Ishikawa (cell line): ENCODE data around the gene TM7SF3.

Experiments used
- CEBPB ChIP-seq: IDR thresholded peaks from 2 replicates; pipeline ENCODE4 v1.6.1; 2012
- CREB1 ChIP-seq: IDR thresholded peaks from 2 replicates; pipeline ENCODE4 v1.6.1; 2012; ENCODE audit warnings: low read depth
- EGR1 ChIP-seq: IDR thresholded peaks from 2 replicates; pipeline ENCODE4 v1.6.1; 2012
- EP300 ChIP-seq: IDR thresholded peaks from 2 replicates; pipeline ENCODE4 v1.6.1; 2012; ENCODE audit warnings: borderline replicate concordance
- FOXM1 ChIP-seq: IDR thresholded peaks from 2 replicates; pipeline ENCODE4 v1.6.1; 2012; ENCODE audit warnings: low read depth, borderline replicate concordance
- MAX ChIP-seq: IDR thresholded peaks from 2 replicates; pipeline ENCODE4 v1.6.1; 2012
- NFIC ChIP-seq: IDR thresholded peaks from 2 replicates; pipeline ENCODE4 v1.6.1; 2012
- RAD21 ChIP-seq: IDR thresholded peaks from 2 replicates; pipeline ENCODE4 v1.6.1; 2012; ENCODE audit warnings: low read depth
- TAF1 ChIP-seq: IDR thresholded peaks from 2 replicates; pipeline ENCODE4 v1.6.1; 2012; ENCODE audit warnings: low read depth, mild to moderate bottlenecking
- TCF12 ChIP-seq: IDR thresholded peaks from 2 replicates; pipeline ENCODE4 v1.6.1; 2012; ENCODE audit warnings: low read depth
- TEAD4 ChIP-seq: IDR thresholded peaks from 2 replicates; pipeline ENCODE4 v1.6.1; 2012
- YY1 ChIP-seq: IDR thresholded peaks from 2 replicates; pipeline ENCODE4 v1.6.1; 2012; ENCODE audit warnings: low read depth
- TF ChIP-seq, protein P1 (sequence below): IDR thresholded peaks from 2 replicates; pipeline ENCODE4 v1.6.1; 2012; ENCODE audit warnings: low read depth, mild to moderate bottlenecking
- TF ChIP-seq, protein P2 (sequence below): IDR thresholded peaks from 2 replicates; pipeline ENCODE4 v1.6.1; 2012

DNA sequence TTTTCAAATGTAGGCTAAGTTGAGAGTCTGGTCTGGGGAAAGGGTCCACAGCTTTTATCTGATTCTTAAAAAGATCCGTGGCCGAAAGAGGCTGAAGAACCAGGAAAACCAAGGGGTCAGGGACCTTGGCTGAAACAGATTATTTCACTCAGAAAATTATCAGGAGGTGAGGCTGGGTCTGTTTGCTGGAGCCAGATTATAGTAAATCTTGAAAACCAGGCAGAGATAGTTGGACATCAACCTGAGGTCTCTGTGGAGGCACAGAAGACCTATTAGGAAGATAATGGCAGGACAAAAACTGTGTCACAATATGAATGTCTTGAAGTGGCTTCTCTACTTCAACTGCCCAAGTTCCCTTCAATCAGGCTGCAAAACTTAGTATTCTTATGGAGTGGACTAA lies 6.6 kb upstream of the TM7SF3 start:
- TF ChIP-seq EP300 (no peak), CEBPB (no peak), TAF1 (no peak), NFIC (no peak), FOXM1 (no peak), TCF12 (no peak), MAX (no peak), YY1 (no peak), CREB1 (no peak), RAD21 (no peak), EGR1 (no peak), TEAD4 (no peak)
- TF ChIP-seq, protein P1, sequence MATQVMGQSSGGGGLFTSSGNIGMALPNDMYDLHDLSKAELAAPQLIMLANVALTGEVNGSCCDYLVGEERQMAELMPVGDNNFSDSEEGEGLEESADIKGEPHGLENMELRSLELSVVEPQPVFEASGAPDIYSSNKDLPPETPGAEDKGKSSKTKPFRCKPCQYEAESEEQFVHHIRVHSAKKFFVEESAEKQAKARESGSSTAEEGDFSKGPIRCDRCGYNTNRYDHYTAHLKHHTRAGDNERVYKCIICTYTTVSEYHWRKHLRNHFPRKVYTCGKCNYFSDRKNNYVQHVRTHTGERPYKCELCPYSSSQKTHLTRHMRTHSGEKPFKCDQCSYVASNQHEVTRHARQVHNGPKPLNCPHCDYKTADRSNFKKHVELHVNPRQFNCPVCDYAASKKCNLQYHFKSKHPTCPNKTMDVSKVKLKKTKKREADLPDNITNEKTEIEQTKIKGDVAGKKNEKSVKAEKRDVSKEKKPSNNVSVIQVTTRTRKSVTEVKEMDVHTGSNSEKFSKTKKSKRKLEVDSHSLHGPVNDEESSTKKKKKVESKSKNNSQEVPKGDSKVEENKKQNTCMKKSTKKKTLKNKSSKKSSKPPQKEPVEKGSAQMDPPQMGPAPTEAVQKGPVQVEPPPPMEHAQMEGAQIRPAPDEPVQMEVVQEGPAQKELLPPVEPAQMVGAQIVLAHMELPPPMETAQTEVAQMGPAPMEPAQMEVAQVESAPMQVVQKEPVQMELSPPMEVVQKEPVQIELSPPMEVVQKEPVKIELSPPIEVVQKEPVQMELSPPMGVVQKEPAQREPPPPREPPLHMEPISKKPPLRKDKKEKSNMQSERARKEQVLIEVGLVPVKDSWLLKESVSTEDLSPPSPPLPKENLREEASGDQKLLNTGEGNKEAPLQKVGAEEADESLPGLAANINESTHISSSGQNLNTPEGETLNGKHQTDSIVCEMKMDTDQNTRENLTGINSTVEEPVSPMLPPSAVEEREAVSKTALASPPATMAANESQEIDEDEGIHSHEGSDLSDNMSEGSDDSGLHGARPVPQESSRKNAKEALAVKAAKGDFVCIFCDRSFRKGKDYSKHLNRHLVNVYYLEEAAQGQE: no peak
- TF ChIP-seq, protein P2, sequence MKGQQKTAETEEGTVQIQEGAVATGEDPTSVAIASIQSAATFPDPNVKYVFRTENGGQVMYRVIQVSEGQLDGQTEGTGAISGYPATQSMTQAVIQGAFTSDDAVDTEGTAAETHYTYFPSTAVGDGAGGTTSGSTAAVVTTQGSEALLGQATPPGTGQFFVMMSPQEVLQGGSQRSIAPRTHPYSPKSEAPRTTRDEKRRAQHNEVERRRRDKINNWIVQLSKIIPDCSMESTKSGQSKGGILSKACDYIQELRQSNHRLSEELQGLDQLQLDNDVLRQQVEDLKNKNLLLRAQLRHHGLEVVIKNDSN: no peak
